Cerebellar nuclear complex (tissue), 1 donor: ENCODE results near the gene GABRP.

Experiments
- DNase-seq, 2 experiments: peaks; one replicate each; lab custom pipeline; 2025; lab: John Stamatoyannopoulos, UW

Gene GABRP

GRCh38 chr5:170861667-170861916 is 78.1 kb downstream of the GABRP start:
- DNase-seq = no peak

- no peak for DNase-seq
These were observed 78.6 kb downstream of the GABRP start, which contains the start of gene RANBP17 for GRCh38 chr5:170861917-170862766. RANBP17 (plus strand) TSS chr5:170862018.

- no peak for DNase-seq
These were observed 80.1 kb downstream of the GABRP start for GRCh38 chr5:170863646-170864045.
